Activated CD4-positive, alpha-beta T cell treated with anti-CD3 and anti-CD28 coated beads for 36 hours (primary cell): ENCODE results near the gene NSMCE3. TPM values are rescaled to one million over a fixed set of nuclear protein-coding genes. Genes with fewer than 3 reads are reported as not detected.

Experiments used
- ATAC-seq: fragments of 200-7000 bp; cut with Tn5 transposase; one replicate; pipeline ENCODE4 v1.10.0; 2021; ENCODE audit warnings: mild to moderate bottlenecking, moderate library complexity
- CTCF ChIA-PET: fragments of 350-600 bp; sonication (Branson Sonifier 250); formaldehyde crosslinking; loops from one replicate; lab custom pipeline; 2021; ENCODE audit warnings: antibody characterized with exemption; lab: Charles Lee
- POLR2A ChIA-PET: fragments of 350-600 bp; sonication (Branson Sonifier 250); formaldehyde crosslinking; loops from one replicate; lab custom pipeline; 2021; ENCODE audit warnings: antibody characterized with exemption, inconsistent platforms; lab: Charles Lee
- DNase-seq: peaks from one replicate; pipeline ENCODE4 v3.0.0-alpha.2; 2020
- H3K27ac Mint-ChIP-seq: one replicate; pipeline ENCODE4 v1.8.0; 2021; ENCODE audit warnings: mixed read lengths
- H3K27me3 Mint-ChIP-seq: one replicate; pipeline ENCODE4 v1.8.0; 2021; ENCODE audit warnings: mixed read lengths
- H3K36me3 Mint-ChIP-seq: one replicate; pipeline ENCODE4 v1.8.0; 2021; ENCODE audit warnings: low read depth, mixed read lengths
- H3K4me1 Mint-ChIP-seq: one replicate; pipeline ENCODE4 v1.8.0; 2021; ENCODE audit warnings: mixed read lengths
- H3K4me3 Mint-ChIP-seq: one replicate; pipeline ENCODE4 v1.8.0; 2021; ENCODE audit warnings: mild to moderate bottlenecking, moderate library complexity, mixed read lengths
- H3K9me3 Mint-ChIP-seq: one replicate; pipeline ENCODE4 v1.8.0; 2021; ENCODE audit warnings: low read depth, mixed read lengths
- intact Hi-C, 2 experiments: fragments of 100-400 bp; cut with DNase I in 1 of 2; cut with micrococcal nuclease in 1 of 2; formaldehyde crosslinking; loops; one replicate each; pipeline versions ENCODE4 v1.14.2 to v1.15.1; 2022 to 2024; cut with DNase I, micrococcal nuclease
- total RNA-seq, 2 experiments: library from RNA; stranded (reverse); gene quantifications; one replicate each; pipeline ENCODE4 v1.2.3, GENCODE V29; 2021

Gene NSMCE3
- total RNA-seq, 2 experiments from 2014 or later: 8.0 to 8.3 TPM

GRCh38 chr15:29270169-29270955 lies 740 bp upstream of the NSMCE3 start:
- no peaks in the 10 kb centered on the region for H3K27me3 Mint-ChIP-seq
- intact Hi-C loops: loop anchor here in 1 of 2 experiments (1.0 to 5.0 kb wide), 3 partner anchors 87 to 257 kb away; no protein-coding TSS in a partner anchor
- peak overlapping the region; percentile 82 for H3K4me3 Mint-ChIP-seq
- H3K9me3 Mint-ChIP-seq: no peaks in the 10 kb centered on the region
- peaks cover 34% of the 10 kb centered on the region for H3K4me1 Mint-ChIP-seq
- H3K36me3 Mint-ChIP-seq: peaks cover 2% of the 10 kb centered on the region
- DNase-seq: peak; percentile 22
- CTCF ChIA-PET: no interaction called here
- H3K27ac Mint-ChIP-seq: peak overlapping the region; percentile 99
- POLR2A ChIA-PET: no interaction called here
- ATAC-seq: peak; percentile 3

- peak; percentile 70 for DNase-seq
- Mint-ChIP-seq H3K27me3 (no peaks in the 10 kb centered on the region), H3K9me3 (no peaks in the 10 kb centered on the region), H3K27ac (peak overlapping the region; percentile 91), H3K36me3 (peaks cover 2% of the 10 kb centered on the region), H3K4me1 (peaks cover 37% of the 10 kb centered on the region), H3K4me3 (peak overlapping the region; percentile 82)
- POLR2A ChIA-PET: interaction anchor here (0.6 to 0.7 kb wide), 2 partner anchors 128 to 279 kb away, joined by 3 to 4 read pairs; no protein-coding TSS in a partner anchor
- CTCF ChIA-PET: interaction anchor here (1.8 to 2.0 kb wide), 2 partner anchors 129 to 166 kb away, joined by 4 to 9 read pairs; no protein-coding TSS in a partner anchor
- ATAC-seq: peak; percentile 41
- intact Hi-C loops: loop anchor here in 1 of 2 experiments (10.0 kb wide), 1 partner anchor 284 kb away; no protein-coding TSS in a partner anchor
These were observed 727 bp downstream of the NSMCE3 start for GRCh38 chr15:29268706-29269484.

GRCh38 chr15:29266052-29266582 lies 3.5 kb downstream of the NSMCE3 start:
- ATAC-seq (no peak), DNase-seq (no peak)
- peaks cover 42% of the 10 kb centered on the region for H3K4me1 Mint-ChIP-seq
- CTCF ChIA-PET: interaction anchor here (0.8 kb wide), 1 partner anchor 28 kb away, joined by 3 read pairs; no protein-coding TSS in a partner anchor
- no peaks in the 10 kb centered on the region for H3K9me3 Mint-ChIP-seq
- H3K36me3 Mint-ChIP-seq: peaks cover 2% of the 10 kb centered on the region
- POLR2A ChIA-PET: no interaction called here
- intact Hi-C loops: loop anchor here in 1 of 2 experiments (10.0 kb wide), 1 partner anchor 281 kb away; no protein-coding TSS in a partner anchor
- H3K27me3 Mint-ChIP-seq: no peaks in the 10 kb centered on the region
- H3K27ac Mint-ChIP-seq: no peak overlapping the region
- no peak overlapping the region for H3K4me3 Mint-ChIP-seq

GRCh38 chr15:29263289-29263688 lies 6.3 kb downstream of the NSMCE3 start:
- POLR2A ChIA-PET: no interaction called here
- intact Hi-C loops: loop anchor here in 1 of 2 experiments (10.0 kb wide), 1 partner anchor 278 kb away; no protein-coding TSS in a partner anchor

GRCh38 chr15:29262738-29263137 lies 6.9 kb downstream of the NSMCE3 start:
- CTCF ChIA-PET: no interaction called here
- H3K9me3 Mint-ChIP-seq: no peaks in the 10 kb centered on the region
- intact Hi-C loops: loop anchor here in 1 of 2 experiments (10.0 kb wide), 1 partner anchor 278 kb away; no protein-coding TSS in a partner anchor
- no peak overlapping the region for H3K4me3 Mint-ChIP-seq
- no peak overlapping the region for H3K27ac Mint-ChIP-seq
- H3K27me3 Mint-ChIP-seq: no peaks in the 10 kb centered on the region
- H3K4me1 Mint-ChIP-seq: peaks cover 31% of the 10 kb centered on the region
- H3K36me3 Mint-ChIP-seq: peaks cover 2% of the 10 kb centered on the region
- ATAC-seq (no peak), DNase-seq (no peak)
- POLR2A ChIA-PET: interaction anchor here (0.6 kb wide), 1 partner anchor 15 kb away, joined by 3 read pairs; no protein-coding TSS in a partner anchor

More at GRCh38 chr15:29263289-29263688, 6.3 kb downstream of the NSMCE3 start:
- DNase-seq (no peak), ATAC-seq (no peak)
- H3K27me3 Mint-ChIP-seq: no peaks in the 10 kb centered on the region
- H3K36me3 Mint-ChIP-seq: peaks cover 2% of the 10 kb centered on the region
- H3K4me1 Mint-ChIP-seq: peaks cover 34% of the 10 kb centered on the region
- CTCF ChIA-PET: interaction anchor here (0.6 kb wide), 1 partner anchor 120 kb away, joined by 3 read pairs; no protein-coding TSS in a partner anchor
- H3K27ac Mint-ChIP-seq: no peak overlapping the region
- H3K9me3 Mint-ChIP-seq: no peaks in the 10 kb centered on the region
- H3K4me3 Mint-ChIP-seq: no peak overlapping the region

GRCh38 chr15:29260896-29261295 lies 8.7 kb downstream of the NSMCE3 start:
- ChIA-PET POLR2A (no interaction called here), CTCF (no interaction called here)
- Mint-ChIP-seq H3K9me3 (no peaks in the 10 kb centered on the region), H3K36me3 (no peaks in the 10 kb centered on the region), H3K27me3 (no peaks in the 10 kb centered on the region), H3K4me1 (peaks cover 15% of the 10 kb centered on the region), H3K4me3 (no peak overlapping the region), H3K27ac (no peak overlapping the region)
- DNase-seq: no peak
- intact Hi-C loops: loop anchor here in 1 of 2 experiments (10.0 kb wide), 1 partner anchor 276 kb away; no protein-coding TSS in a partner anchor
- no peak for ATAC-seq

- intact Hi-C loops: no loop called here
- no peak overlapping the region for H3K4me3 Mint-ChIP-seq
- ChIA-PET CTCF (no interaction called here), POLR2A (no interaction called here)
- H3K27ac Mint-ChIP-seq: no peak overlapping the region
- H3K36me3 Mint-ChIP-seq: no peaks in the 10 kb centered on the region
- no peaks in the 10 kb centered on the region for H3K27me3 Mint-ChIP-seq
- H3K4me1 Mint-ChIP-seq: peaks cover 8% of the 10 kb centered on the region
- ATAC-seq: no peak
- no peaks in the 10 kb centered on the region for H3K9me3 Mint-ChIP-seq
- DNase-seq: no peak
These were observed 10.4 kb downstream of the NSMCE3 start for GRCh38 chr15:29259233-29259632.

GRCh38 chr15:29252234-29252633 lies 17.4 kb downstream of the NSMCE3 start:
- no peak for ATAC-seq
- CTCF ChIA-PET: interaction anchor here (0.6 kb wide), 1 partner anchor 70 kb away, joined by 3 read pairs; no protein-coding TSS in a partner anchor
- no peaks in the 10 kb centered on the region for H3K9me3 Mint-ChIP-seq
- H3K36me3 Mint-ChIP-seq: no peaks in the 10 kb centered on the region
- intact Hi-C loops: no loop called here
- POLR2A ChIA-PET: no interaction called here
- no peaks in the 10 kb centered on the region for H3K4me1 Mint-ChIP-seq
- no peak for DNase-seq
- no peaks in the 10 kb centered on the region for H3K27me3 Mint-ChIP-seq
- no peak overlapping the region for H3K4me3 Mint-ChIP-seq
- no peak overlapping the region for H3K27ac Mint-ChIP-seq

GRCh38 chr15:29244544-29244943 lies 25.1 kb downstream of the NSMCE3 start:
- intact Hi-C loops: no loop called here
- no peak for ATAC-seq
- H3K4me3 Mint-ChIP-seq: no peak overlapping the region
- CTCF ChIA-PET: no interaction called here
- no peak overlapping the region for H3K27ac Mint-ChIP-seq
- no peaks in the 10 kb centered on the region for H3K27me3 Mint-ChIP-seq
- POLR2A ChIA-PET: no interaction called here
- DNase-seq: no peak
- no peaks in the 10 kb centered on the region for H3K36me3 Mint-ChIP-seq
- no peaks in the 10 kb centered on the region for H3K9me3 Mint-ChIP-seq
- no peaks in the 10 kb centered on the region for H3K4me1 Mint-ChIP-seq

GRCh38 chr15:29244123-29244522 lies 25.5 kb downstream of the NSMCE3 start:
- no peaks in the 10 kb centered on the region for H3K4me1 Mint-ChIP-seq
- CTCF ChIA-PET: no interaction called here
- ATAC-seq (no peak), DNase-seq (no peak)
- no peak overlapping the region for H3K4me3 Mint-ChIP-seq
- H3K27me3 Mint-ChIP-seq: no peaks in the 10 kb centered on the region
- no peak overlapping the region for H3K27ac Mint-ChIP-seq
- no peaks in the 10 kb centered on the region for H3K36me3 Mint-ChIP-seq
- POLR2A ChIA-PET: no interaction called here
- intact Hi-C loops: no loop called here
- H3K9me3 Mint-ChIP-seq: no peaks in the 10 kb centered on the region
